NCI-H1092 (cell line): ENCODE data around the gene XPNPEP1.
"Not testable (repeated sequence)": the region's sequence is repeated elsewhere in the genome, so short reads cannot be mapped to it uniquely, and the experiment has no call there.

Source experiments
- DNase-seq: peaks from one replicate; lab custom pipeline; 2025; lab: John Stamatoyannopoulos, UW

XPNPEP1 gene

DNA sequence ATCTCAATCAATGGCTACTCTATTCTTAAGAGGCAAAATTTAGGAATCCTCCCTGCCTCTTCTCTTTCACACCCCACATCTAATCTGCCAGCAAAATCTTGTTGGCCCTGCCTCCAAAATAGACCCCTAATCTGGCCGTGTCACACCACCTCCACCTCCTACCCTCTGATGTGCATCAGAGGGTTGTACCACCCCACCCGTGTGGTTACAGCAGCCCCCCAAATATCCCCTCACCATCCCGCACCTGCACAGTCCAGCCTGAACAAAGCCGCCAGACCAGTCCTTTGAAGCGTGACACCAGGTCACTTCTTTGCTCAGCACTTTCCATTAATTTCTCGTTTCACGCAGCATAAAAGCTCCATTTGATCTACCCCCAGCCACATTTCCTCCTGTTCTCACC is 776 bp upstream of the XPNPEP1 start:
- DNase-seq = no peak

DNA sequence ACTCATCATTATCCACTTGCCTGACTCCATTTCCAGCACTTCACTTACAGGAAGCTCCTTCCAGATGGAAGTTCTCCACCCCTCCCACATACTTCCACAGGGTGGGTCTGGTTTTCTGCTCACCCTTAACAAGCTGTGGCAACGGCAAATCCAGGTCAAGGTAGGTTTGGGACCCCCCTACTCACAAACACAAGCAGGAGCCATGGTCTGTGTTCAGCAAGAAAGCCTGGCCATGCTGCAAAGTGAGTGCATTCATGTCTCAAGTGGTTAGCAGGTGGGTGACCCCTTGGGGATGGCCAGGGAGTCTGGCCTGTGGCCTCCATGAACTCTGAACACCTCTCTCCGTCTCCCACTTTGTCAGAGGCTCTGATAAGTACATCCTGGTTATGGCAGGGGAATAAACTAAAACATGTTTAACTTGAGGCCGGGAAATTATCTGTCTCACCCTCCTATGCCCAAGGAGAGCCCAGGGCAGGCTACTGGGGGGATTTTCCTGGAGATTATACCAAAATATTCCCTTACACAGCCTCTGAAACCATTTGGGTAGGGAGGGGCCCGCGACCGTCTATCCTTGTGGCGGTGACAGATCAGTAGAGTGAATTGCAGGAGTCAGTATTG is 844 bp downstream of the XPNPEP1 start:
- no peak for DNase-seq

DNA sequence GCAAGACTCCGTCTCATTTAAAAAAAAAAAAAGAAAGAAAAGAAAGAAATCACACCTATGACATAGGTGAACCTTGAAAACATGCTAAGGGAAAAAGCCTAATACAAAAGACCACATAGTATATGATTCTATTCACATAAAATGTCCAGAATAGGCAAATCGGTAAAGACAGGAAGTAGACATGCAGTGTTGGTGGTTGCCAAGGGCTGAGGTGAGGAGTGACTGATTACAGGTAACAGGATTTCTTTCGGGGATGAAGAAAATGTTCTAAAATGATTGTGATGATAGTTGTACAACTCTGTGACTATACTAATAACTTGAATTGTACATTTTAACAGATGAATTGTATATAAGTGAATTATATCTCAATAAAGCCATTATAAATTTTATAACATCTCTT is 3.3 kb downstream of the XPNPEP1 start:
- DNase-seq = no peak

- no peak for DNase-seq
Measured at GRCh38 chr10:109919220-109919619, 4.1 kb downstream of the XPNPEP1 start.

DNA sequence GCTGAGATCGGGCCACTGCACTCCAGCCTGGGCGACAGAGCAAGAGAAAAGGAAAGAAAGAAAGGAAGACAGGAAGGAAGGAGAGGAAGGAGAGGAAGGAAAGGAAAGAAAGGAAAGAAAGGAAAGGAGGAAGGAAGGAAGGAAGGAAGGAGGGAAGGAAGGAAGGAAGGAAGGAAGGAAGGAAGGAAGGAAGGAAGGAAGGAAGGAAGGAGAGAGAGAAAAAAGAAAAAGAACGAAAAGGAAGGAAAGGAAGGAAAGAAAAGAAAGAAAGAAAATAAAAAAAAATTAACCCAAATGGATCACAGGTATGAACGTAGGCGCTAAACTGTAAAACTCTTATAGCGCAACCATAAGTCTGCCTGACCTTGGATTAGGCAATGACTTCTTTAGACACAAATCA is 4.6 kb downstream of the XPNPEP1 start:
- DNase-seq = not testable (repeated sequence)

GRCh38 chr10:109915566-109915965 is 7.7 kb downstream of the XPNPEP1 start:
- DNase-seq = no peak

- DNase-seq = no peak
Measured at GRCh38 chr10:109914966-109915365, 8.3 kb downstream of the XPNPEP1 start.

- no peak for DNase-seq
Measured at GRCh38 chr10:109913306-109913892, 9.9 kb downstream of the XPNPEP1 start.

DNA sequence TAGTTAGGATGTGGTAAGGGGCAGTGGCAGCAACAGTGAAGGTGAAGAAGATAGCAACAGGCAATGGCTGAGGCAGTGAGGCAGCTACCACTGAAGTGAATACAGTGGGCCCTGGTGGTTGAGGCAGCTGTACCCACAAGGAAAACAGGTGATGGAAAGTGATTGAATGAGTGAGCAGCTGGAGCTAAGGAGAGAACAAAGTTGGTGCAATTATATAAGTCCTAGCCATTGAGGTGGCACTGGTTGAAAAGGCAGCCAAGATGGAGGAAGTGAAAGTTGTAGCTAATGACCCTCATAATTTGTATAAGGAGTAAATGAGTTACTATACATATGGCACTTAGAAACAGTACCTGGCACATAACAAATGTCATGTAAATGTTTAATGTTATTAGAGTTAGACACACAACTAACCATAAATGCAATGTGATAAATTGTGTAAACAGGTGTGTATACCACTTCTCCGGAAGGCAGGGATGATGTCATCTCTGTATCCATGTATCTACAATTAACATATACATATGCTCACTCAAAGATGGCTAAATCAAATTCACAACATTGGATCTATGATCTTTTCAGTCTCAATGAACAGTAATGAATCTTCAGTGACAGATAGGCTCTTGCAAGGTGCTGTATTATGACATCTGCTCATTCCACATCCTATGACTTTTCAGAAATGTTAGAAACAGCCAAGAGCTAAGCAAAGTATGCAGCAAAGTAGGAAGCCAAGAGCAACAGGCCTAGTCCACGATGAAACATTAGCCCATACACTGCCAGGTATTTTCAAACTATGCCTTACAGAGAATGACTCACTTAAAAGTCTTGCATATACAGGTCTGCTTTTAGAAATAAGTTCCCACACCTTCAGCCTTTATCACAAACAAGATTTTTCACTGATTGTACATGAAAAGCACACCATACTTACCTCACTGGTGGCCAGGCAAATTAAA is 10.7 kb downstream of the XPNPEP1 start:
- DNase-seq = no peak

GRCh38 chr10:109911903-109912302 is 11.4 kb downstream of the XPNPEP1 start:
- no peak for DNase-seq

DNA sequence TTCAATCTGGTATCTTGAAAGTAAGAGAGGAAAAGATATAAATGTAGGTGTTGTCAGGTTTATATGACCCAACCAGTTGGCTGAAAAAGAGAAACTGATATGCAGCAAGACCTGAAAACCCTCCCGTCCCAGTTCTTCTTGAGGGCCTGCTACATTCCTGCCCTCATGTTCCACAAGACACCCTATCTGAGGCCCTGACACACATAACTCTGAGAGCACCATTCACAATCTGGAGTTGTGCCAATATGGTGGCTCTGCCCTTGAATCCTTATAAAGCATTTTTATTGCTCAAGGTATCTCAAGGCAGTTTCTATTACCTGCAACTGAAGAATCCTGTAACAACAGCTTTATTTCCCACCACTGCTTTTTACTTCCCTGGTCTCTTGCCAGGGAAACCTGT is 17.0 kb downstream of the XPNPEP1 start:
- no peak for DNase-seq

- no peak for DNase-seq
Measured at GRCh38 chr10:109904397-109904796, 18.9 kb downstream of the XPNPEP1 start.

DNA sequence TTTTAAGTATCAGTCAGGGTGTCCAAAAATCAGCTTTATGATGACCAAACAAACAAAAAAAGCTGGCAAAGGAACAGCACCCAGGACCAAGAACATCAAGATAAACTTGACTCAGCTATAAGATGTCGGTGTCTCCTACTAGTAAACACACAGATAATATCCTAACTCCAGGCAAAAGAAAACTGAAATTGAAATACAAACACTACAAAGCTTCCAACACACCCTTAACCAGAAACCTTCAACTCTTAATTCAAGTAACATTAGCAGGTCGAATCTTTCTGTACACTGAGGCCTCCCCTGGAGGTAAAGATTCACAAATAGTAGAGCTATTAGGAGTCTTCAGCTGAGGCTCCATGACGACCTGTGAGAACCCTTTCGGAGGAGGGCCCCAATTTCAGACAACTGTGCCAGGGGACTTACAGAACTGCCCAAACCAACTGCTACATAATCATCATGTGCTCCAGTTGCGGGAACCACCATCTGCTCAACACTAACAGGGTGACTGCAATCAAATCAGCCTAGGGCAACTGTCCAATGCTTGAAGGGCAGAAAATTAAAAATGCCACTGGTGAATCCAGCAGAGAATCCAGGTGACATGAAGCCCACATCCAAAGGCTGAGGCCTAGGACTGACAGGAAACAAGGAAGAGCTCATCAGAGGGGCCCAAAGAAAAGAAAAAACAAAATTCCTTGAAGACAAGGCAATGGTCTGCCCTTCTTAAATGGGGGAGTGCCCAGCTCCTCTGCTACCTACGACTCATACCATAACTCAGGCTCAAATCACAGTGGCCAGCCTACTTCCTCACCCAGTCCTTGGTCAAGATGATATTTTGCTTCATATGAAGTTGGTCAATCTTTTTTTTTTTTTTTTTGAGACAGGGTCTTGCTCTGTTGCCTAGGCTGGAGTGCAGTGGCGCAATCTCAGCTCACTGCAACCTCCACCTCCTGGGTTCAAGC is 20.0 kb downstream of the XPNPEP1 start:
- no peak for DNase-seq

DNA sequence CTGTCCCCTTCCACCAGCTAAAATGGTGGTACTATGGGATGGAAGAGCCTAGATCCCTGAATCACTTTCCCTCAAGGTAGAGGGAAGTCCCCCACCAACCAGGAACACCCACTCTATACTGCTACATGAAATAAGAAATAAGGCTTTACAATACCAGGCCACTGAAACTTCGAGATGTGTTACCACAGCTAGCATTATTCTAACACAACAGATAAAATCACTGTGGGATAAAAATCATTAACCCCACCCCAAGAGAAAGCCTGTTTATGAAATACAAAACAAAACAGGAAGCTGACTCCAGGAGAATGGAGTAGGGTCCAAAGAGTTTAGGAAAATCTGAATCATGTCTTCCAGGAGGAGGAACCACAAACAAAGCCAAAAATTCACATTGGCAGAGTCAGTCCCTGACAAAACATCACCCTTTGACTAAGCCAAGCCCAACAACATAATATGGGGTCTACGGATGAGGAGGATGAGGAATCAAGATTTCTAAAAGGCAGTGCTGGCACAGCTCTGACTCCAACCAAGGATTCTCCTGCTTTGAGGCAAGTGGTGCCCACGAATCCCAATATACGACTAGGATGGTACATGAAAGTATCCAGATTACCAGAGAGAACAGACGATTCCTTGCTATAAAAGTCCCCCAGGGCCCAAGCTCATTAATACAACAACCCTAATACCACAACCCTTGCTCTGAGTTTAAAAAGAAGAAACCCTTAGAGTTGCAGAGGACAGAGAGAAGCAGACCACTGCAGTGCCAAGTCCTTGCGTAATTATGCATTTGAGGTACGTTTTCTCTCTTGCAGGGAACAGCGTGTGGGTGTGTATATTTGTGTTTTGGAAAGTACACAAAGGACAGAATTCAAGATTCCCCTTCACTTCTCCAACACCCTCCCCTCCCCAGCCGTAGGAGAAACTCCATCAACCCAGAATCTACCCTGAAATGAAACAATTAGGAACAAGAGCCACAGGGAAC is 23.7 kb downstream of the XPNPEP1 start:
- DNase-seq = no peak

- DNase-seq = no peak
Measured at GRCh38 chr10:109898666-109899355, 24.5 kb downstream of the XPNPEP1 start.

- DNase-seq = no peak
Measured at GRCh38 chr10:109898007-109898406, 25.3 kb downstream of the XPNPEP1 start.

- no peak for DNase-seq
Measured at GRCh38 chr10:109895848-109896247, 27.5 kb downstream of the XPNPEP1 start.

GRCh38 chr10:109895095-109895818 is 28.1 kb downstream of the XPNPEP1 start:
- DNase-seq = no peak

GRCh38 chr10:109894516-109894915 is 28.8 kb downstream of the XPNPEP1 start:
- peak; percentile 7 for DNase-seq
